ENCODE results near the gene ZNF628.

The ZNF628 gene

GRCh38 chr19:55433292-55433691 lies 43.1 kb upstream of the ZNF628 start:
- Histone ChIP-seq H3K79me2 (ENCODE audit: insufficient read depth, low read length) (no peaks in the 10 kb centered on the region), H3K27me3 (ENCODE audit: insufficient read depth, low read length, poor library complexity, severe bottlenecking) (no peaks in the 10 kb centered on the region), H3K4me1 (ENCODE audit: insufficient read depth, low read length, poor library complexity, severe bottlenecking) (no peaks in the 10 kb centered on the region), H3K4me2 (ENCODE audit: low read depth, low read length, poor library complexity, severe bottlenecking) (no peak overlapping the region), H3K9me3 (ENCODE audit: insufficient read depth, low read depth, low read length) (no peaks in the 10 kb centered on the region), H3K36me3 (ENCODE audit: insufficient read depth, low read length) (no peaks in the 10 kb centered on the region), H2AFZ (ENCODE audit: low read length) (no peak overlapping the region), H4K20me1 (ENCODE audit: insufficient read depth, low read length, poor library complexity, severe bottlenecking) (no peaks in the 10 kb centered on the region), H3K9ac (ENCODE audit: low read depth, low read length, poor library complexity, severe bottlenecking) (no peak overlapping the region), H3K9me2 (replicated peaks; ENCODE audit: low read depth, low read length) (no peaks in the 10 kb centered on the region), H3F3A (ENCODE audit: low read depth) (no peaks in the 10 kb centered on the region), H3K4me3 (ENCODE audit: low read length, poor library complexity, severe bottlenecking) (no peak overlapping the region)
- TF ChIP-seq CTCF (conservative IDR thresholded peaks at IDR 0.05; ENCODE audit: low read length): no peak
- no peak for TF ChIP-seq EZH2phosphoT487 (IDR thresholded peaks at IDR 0.05; ENCODE audit: borderline replicate concordance)

GRCh38 chr19:55434356-55434919 lies 42.0 kb upstream of the ZNF628 start:
- no peak overlapping the region for H3K4me3 ChIP-seq (ENCODE audit: low read length, poor library complexity, severe bottlenecking)
- H3K36me3 ChIP-seq (ENCODE audit: insufficient read depth, low read length): no peaks in the 10 kb centered on the region
- no peaks in the 10 kb centered on the region for H4K20me1 ChIP-seq (ENCODE audit: insufficient read depth, low read length, poor library complexity, severe bottlenecking)
- TF ChIP-seq EZH2phosphoT487 (IDR thresholded peaks at IDR 0.05; ENCODE audit: borderline replicate concordance): no peak
- TF ChIP-seq CTCF (conservative IDR thresholded peaks at IDR 0.05; ENCODE audit: low read length): no peak
- no peaks in the 10 kb centered on the region for H3K27me3 ChIP-seq (ENCODE audit: insufficient read depth, low read length, poor library complexity, severe bottlenecking)
- H3K9me3 ChIP-seq (ENCODE audit: insufficient read depth, low read depth, low read length): no peaks in the 10 kb centered on the region
- no peaks in the 10 kb centered on the region for H3F3A ChIP-seq (ENCODE audit: low read depth)
- H3K9ac ChIP-seq (ENCODE audit: low read depth, low read length, poor library complexity, severe bottlenecking): no peak overlapping the region
- H3K79me2 ChIP-seq (ENCODE audit: insufficient read depth, low read length): no peaks in the 10 kb centered on the region
- no peaks in the 10 kb centered on the region for H3K9me2 ChIP-seq (replicated peaks; ENCODE audit: low read depth, low read length)
- H3K4me1 ChIP-seq (ENCODE audit: insufficient read depth, low read length, poor library complexity, severe bottlenecking): no peaks in the 10 kb centered on the region
- H3K4me2 ChIP-seq (ENCODE audit: low read depth, low read length, poor library complexity, severe bottlenecking): no peak overlapping the region
- H2AFZ ChIP-seq (ENCODE audit: low read length): no peak overlapping the region

DNA sequence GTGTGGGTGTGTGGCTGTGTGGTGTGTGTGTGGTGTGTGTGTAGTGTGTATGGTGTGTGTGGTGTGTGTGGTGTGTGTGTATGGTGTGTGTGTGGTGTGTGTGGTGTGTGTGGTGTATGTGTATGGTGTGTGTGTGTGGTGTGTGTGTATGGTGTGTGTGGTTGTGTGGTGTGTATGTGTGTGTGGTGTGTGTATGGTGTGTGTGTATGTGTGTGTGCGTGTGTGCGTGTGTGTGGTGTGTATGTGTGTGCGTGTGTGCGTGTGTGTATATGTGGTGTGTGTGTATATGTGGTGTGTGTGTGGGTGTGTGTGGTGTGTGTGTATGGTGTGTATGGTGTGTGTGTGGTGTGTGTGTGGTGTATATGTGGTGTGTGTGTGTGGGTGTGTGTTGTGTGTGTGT lies 41.4 kb upstream of the ZNF628 start:
- no peaks in the 10 kb centered on the region for H3K36me3 ChIP-seq (ENCODE audit: insufficient read depth, low read length)
- no peak overlapping the region for H2AFZ ChIP-seq (ENCODE audit: low read length)
- no peaks in the 10 kb centered on the region for H3K27me3 ChIP-seq (ENCODE audit: insufficient read depth, low read length, poor library complexity, severe bottlenecking)
- TF ChIP-seq EZH2phosphoT487 (IDR thresholded peaks at IDR 0.05; ENCODE audit: borderline replicate concordance) (no peak), CTCF (conservative IDR thresholded peaks at IDR 0.05; ENCODE audit: low read length) (no peak)
- H3K4me3 ChIP-seq (ENCODE audit: low read length, poor library complexity, severe bottlenecking): no peak overlapping the region
- H3K9me3 ChIP-seq (ENCODE audit: insufficient read depth, low read depth, low read length): no peaks in the 10 kb centered on the region
- no peak overlapping the region for H3K4me2 ChIP-seq (ENCODE audit: low read depth, low read length, poor library complexity, severe bottlenecking)
- H3F3A ChIP-seq (ENCODE audit: low read depth): no peaks in the 10 kb centered on the region
- H3K4me1 ChIP-seq (ENCODE audit: insufficient read depth, low read length, poor library complexity, severe bottlenecking): no peaks in the 10 kb centered on the region
- H4K20me1 ChIP-seq (ENCODE audit: insufficient read depth, low read length, poor library complexity, severe bottlenecking): no peaks in the 10 kb centered on the region
- H3K9me2 ChIP-seq (replicated peaks; ENCODE audit: low read depth, low read length): no peaks in the 10 kb centered on the region
- H3K79me2 ChIP-seq (ENCODE audit: insufficient read depth, low read length): no peaks in the 10 kb centered on the region
- no peak overlapping the region for H3K9ac ChIP-seq (ENCODE audit: low read depth, low read length, poor library complexity, severe bottlenecking)
